GM12891 (cell line): ENCODE results near the gene PTPN12.

Source experiments
- POLR2A ChIP-seq: IDR thresholded peaks from 2 replicates; pipeline ENCODE4 v1.6.1; 2011; ENCODE audit warnings: low read depth, low read length, control low read depth
- POLR2AphosphoS5 ChIP-seq: IDR thresholded peaks from 2 replicates; pipeline ENCODE4 v1.6.1; 2011; ENCODE audit warnings: low read depth, low read length, control low read depth
- SPI1 ChIP-seq: IDR thresholded peaks from 2 replicates; pipeline ENCODE4 v1.6.1; 2011; ENCODE audit warnings: low read depth, low read length, control low read depth
- TAF1 ChIP-seq: IDR thresholded peaks from 2 replicates; pipeline ENCODE4 v1.6.1; 2011; ENCODE audit warnings: low read depth, low read length, control low read depth

DNA sequence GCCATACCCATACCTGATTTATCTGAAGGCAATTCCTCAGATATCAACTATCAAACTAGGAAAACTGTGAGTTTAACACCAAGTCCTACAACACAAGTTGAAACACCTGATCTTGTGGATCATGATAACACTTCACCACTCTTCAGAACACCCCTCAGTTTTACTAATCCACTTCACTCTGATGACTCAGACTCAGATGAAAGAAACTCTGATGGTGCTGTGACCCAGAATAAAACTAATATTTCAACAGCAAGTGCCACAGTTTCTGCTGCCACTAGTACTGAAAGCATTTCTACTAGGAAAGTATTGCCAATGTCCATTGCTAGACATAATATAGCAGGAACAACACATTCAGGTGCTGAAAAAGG lies 90.2 kb downstream of the PTPN12 start:
- TF ChIP-seq POLR2AphosphoS5 (no peak), POLR2A (no peak), TAF1 (no peak), SPI1 (no peak)
